Measurements from ENCODE around the gene MYLK4. TPM values are rescaled to one million over a fixed set of nuclear protein-coding genes. Genes with fewer than 3 reads are reported as not detected.
"Not testable (repeated sequence)": the region's sequence is repeated elsewhere in the genome, so short reads cannot be mapped to it uniquely, and the experiment has no call there.

MYLK4 gene
- total RNA-seq, 2 donors from 2014 or later, result 1.0 to 3.6 TPM

GRCh38 chr6:2765166-2765895 is 14.6 kb upstream of the MYLK4 start, which contains the start of gene WRNIP1:
WRNIP1 (plus strand) TSS chr6:2765393; CDS start chr6:2765623, 230 bp downstream.
- peaks cover 0 to 39% of the 10 kb centered on the region in 2 donors for H3K4me1 ChIP-seq
- DNase-seq (ENCODE audit: low spot score), result peak; percentile 99
- peak within 1 kb of the TSS; percentile 83 to 86 for H3K4me3 ChIP-seq
- peak within 1 kb of the TSS; percentile 97 to 98 for H3K27ac ChIP-seq
- peak; percentile 56 to 78 for TF ChIP-seq CTCF (IDR thresholded peaks at IDR 0.05)
- no peaks in the 10 kb centered on the region for H3K36me3 ChIP-seq
- H3K27me3 ChIP-seq, result no peaks in the 10 kb centered on the region
- no peaks in the 10 kb centered on the region for H3K9me3 ChIP-seq

GRCh38 chr6:2764610-2765165 is 14.0 kb upstream of the MYLK4 start:
- peak overlapping the region; percentile 88 to 91 for H3K27ac ChIP-seq
- H3K4me3 ChIP-seq, result peak overlapping the region; percentile 49 to 86
- TF ChIP-seq CTCF (IDR thresholded peaks at IDR 0.05), result no peak
- no peaks in the 10 kb centered on the region for H3K9me3 ChIP-seq
- H3K36me3 ChIP-seq, result no peaks in the 10 kb centered on the region
- no peaks in the 10 kb centered on the region for H3K27me3 ChIP-seq
- no peak for DNase-seq (ENCODE audit: low spot score)
- peaks cover 0 to 33% of the 10 kb centered on the region in 2 donors for H3K4me1 ChIP-seq

GRCh38 chr6:2763876-2764540 is 13.3 kb upstream of the MYLK4 start:
- Histone ChIP-seq H3K36me3 (no peaks in the 10 kb centered on the region), H3K4me1 (peaks cover 0 to 30% of the 10 kb centered on the region in 2 donors), H3K9me3 (no peaks in the 10 kb centered on the region), H3K27ac (peak overlapping the region; percentile 88 to 91), H3K4me3 (peak overlapping the region; percentile 49 to 86), H3K27me3 (no peaks in the 10 kb centered on the region)
- no peak for DNase-seq (ENCODE audit: low spot score)
- no peak for TF ChIP-seq CTCF (IDR thresholded peaks at IDR 0.05)

- Histone ChIP-seq H3K27me3 (no peaks in the 10 kb centered on the region), H3K36me3 (no peaks in the 10 kb centered on the region), H3K4me1 (peaks cover 0 to 24% of the 10 kb centered on the region in 2 donors), H3K4me3 (no peak overlapping the region), H3K27ac (no peak overlapping the region), H3K9me3 (no peaks in the 10 kb centered on the region)
- no peak for TF ChIP-seq CTCF (IDR thresholded peaks at IDR 0.05)
- DNase-seq (ENCODE audit: low spot score), result no peak
Measured at GRCh38 chr6:2763345-2763841, 12.7 kb upstream of the MYLK4 start.

GRCh38 chr6:2762868-2763267 is 12.1 kb upstream of the MYLK4 start:
- H3K4me1 ChIP-seq, result peaks cover 0 to 19% of the 10 kb centered on the region in 2 donors
- H3K4me3 ChIP-seq; H3K27ac ChIP-seq; H3K27me3 ChIP-seq; H3K36me3 ChIP-seq; DNase-seq (ENCODE audit: low spot score); H3K9me3 ChIP-seq: not testable (repeated sequence)
